Fibroblast of skin of scalp (primary cell): Measurements from ENCODE around the gene RAPH1.

Experiments
- DNase-seq: peaks from one replicate; pipeline ENCODE4 v3.0.0-alpha.2; 2013

Gene RAPH1

GRCh38 chr2:203480623-203481022 is 54.5 kb downstream of the RAPH1 start:
- no peak for DNase-seq

- no peak for DNase-seq
These were observed 58.2 kb downstream of the RAPH1 start for GRCh38 chr2:203476881-203477280.

- DNase-seq: no peak
These were observed 63.8 kb downstream of the RAPH1 start for GRCh38 chr2:203471323-203471722.

- DNase-seq: no peak
These were observed 64.7 kb downstream of the RAPH1 start for GRCh38 chr2:203470371-203470770.

- DNase-seq: no peak
These were observed 65.6 kb downstream of the RAPH1 start for GRCh38 chr2:203469546-203469945.

GRCh38 chr2:203463266-203463678 is 71.8 kb downstream of the RAPH1 start:
- peak; percentile 70 for DNase-seq

- DNase-seq: no peak
These were observed 72.8 kb downstream of the RAPH1 start for GRCh38 chr2:203462308-203462707.

- DNase-seq: peak; percentile 33
These were observed 73.4 kb downstream of the RAPH1 start for GRCh38 chr2:203461746-203462145.

GRCh38 chr2:203455209-203455608 is 79.9 kb downstream of the RAPH1 start:
- DNase-seq: no peak

GRCh38 chr2:203453858-203454451 is 81.1 kb downstream of the RAPH1 start:
- peak; percentile 56 for DNase-seq

- peak; percentile 28 for DNase-seq
These were observed 83.4 kb downstream of the RAPH1 start for GRCh38 chr2:203451689-203452088.

GRCh38 chr2:203451011-203451410 is 84.1 kb downstream of the RAPH1 start:
- DNase-seq: peak; percentile 68

GRCh38 chr2:203450561-203450960 is 84.5 kb downstream of the RAPH1 start:
- DNase-seq: no peak

- DNase-seq: no peak
These were observed 88.3 kb downstream of the RAPH1 start for GRCh38 chr2:203446780-203447179.

- DNase-seq: peak; percentile 27
These were observed 89.0 kb downstream of the RAPH1 start for GRCh38 chr2:203446071-203446481.

- no peak for DNase-seq
These were observed 90.4 kb downstream of the RAPH1 start for GRCh38 chr2:203444738-203445137.

GRCh38 chr2:203442463-203442862 is 92.6 kb downstream of the RAPH1 start:
- DNase-seq: no peak

- DNase-seq: no peak
These were observed 93.6 kb downstream of the RAPH1 start for GRCh38 chr2:203441463-203441862.

- no peak for DNase-seq
These were observed 94.4 kb downstream of the RAPH1 start for GRCh38 chr2:203440671-203441070.

GRCh38 chr2:203438528-203438927 is 96.6 kb downstream of the RAPH1 start:
- no peak for DNase-seq

- DNase-seq: no peak
These were observed 97.6 kb downstream of the RAPH1 start for GRCh38 chr2:203437511-203437910.

- DNase-seq: no peak
These were observed 98.6 kb downstream of the RAPH1 start for GRCh38 chr2:203436496-203436895.

GRCh38 chr2:203432811-203433210 is 102.3 kb downstream of the RAPH1 start:
- DNase-seq: no peak

- DNase-seq: peak; percentile 27
These were observed 103.5 kb downstream of the RAPH1 start for GRCh38 chr2:203431391-203432185.
